HG03066 (cell line): Measurements from ENCODE around the gene RAPGEF3.

Experiments used
- ATAC-seq: cut with Tn5 transposase; IDR thresholded peaks from one replicate; pipeline ENCODE4 v1.9.1; 2021; ENCODE audit warnings: low read depth; ENCODE audit not compliant: unreplicated experiment

Gene RAPGEF3

GRCh38 chr12:47744778-47745436 lies 13.8 kb downstream of the RAPGEF3 start:
- no peak for ATAC-seq

- ATAC-seq, result no peak
These were observed 14.6 kb downstream of the RAPGEF3 start for GRCh38 chr12:47744005-47744651.

- ATAC-seq, result no peak
These were observed 15.3 kb downstream of the RAPGEF3 start for GRCh38 chr12:47743311-47743860.

GRCh38 chr12:47742253-47742825 lies 16.3 kb downstream of the RAPGEF3 start:
- no peak for ATAC-seq

GRCh38 chr12:47741340-47741703 lies 17.4 kb downstream of the RAPGEF3 start:
- ATAC-seq, result no peak

- peak; percentile 61 for ATAC-seq
These were observed 17.9 kb downstream of the RAPGEF3 start for GRCh38 chr12:47740606-47741339.

GRCh38 chr12:47739979-47740378 lies 18.7 kb downstream of the RAPGEF3 start:
- ATAC-seq, result peak; percentile 53

GRCh38 chr12:47739297-47739696 lies 19.4 kb downstream of the RAPGEF3 start:
- no peak for ATAC-seq

- ATAC-seq, result no peak
These were observed 20.6 kb downstream of the RAPGEF3 start for GRCh38 chr12:47737936-47738594.

GRCh38 chr12:47736877-47737676 lies 21.6 kb downstream of the RAPGEF3 start:
- ATAC-seq, result no peak

GRCh38 chr12:47736216-47736615 lies 22.5 kb downstream of the RAPGEF3 start:
- ATAC-seq, result no peak

- ATAC-seq, result no peak
These were observed 23.0 kb downstream of the RAPGEF3 start for GRCh38 chr12:47735649-47736048.

- no peak for ATAC-seq
These were observed 23.8 kb downstream of the RAPGEF3 start for GRCh38 chr12:47734725-47735480.

- no peak for ATAC-seq
These were observed 25.5 kb downstream of the RAPGEF3 start for GRCh38 chr12:47733142-47733541.

GRCh38 chr12:47732504-47732903 lies 26.2 kb downstream of the RAPGEF3 start:
- no peak for ATAC-seq

- no peak for ATAC-seq
These were observed 27.0 kb downstream of the RAPGEF3 start for GRCh38 chr12:47731723-47732122.

- no peak for ATAC-seq
These were observed 28.3 kb downstream of the RAPGEF3 start for GRCh38 chr12:47730341-47730744.

GRCh38 chr12:47729233-47729632 lies 29.4 kb downstream of the RAPGEF3 start:
- ATAC-seq, result no peak

- ATAC-seq, result peak; percentile 95
These were observed 32.8 kb downstream of the RAPGEF3 start for GRCh38 chr12:47725893-47726292.
